MCF 10A (cell line): Measurements from ENCODE around the gene SRCIN1. TPM values are rescaled to one million over a fixed set of nuclear protein-coding genes. Genes with fewer than 3 reads are reported as not detected.

Experiments
- BruUV-seq: library from RNA; stranded (reverse); fragments of 400-500 nt; replicated peaks from 2 replicates; lab custom pipeline; 2021; lab: Mats Ljungman, UMichigan
- CTCF ChIA-PET: fragments of 300-600 bp; sonication (Branson Sonifier 250); formaldehyde crosslinking; extraction: SDS; loops from one replicate; lab custom pipeline; 2021; ENCODE audit warnings: antibody characterized with exemption, inconsistent platforms; lab: Yijun Ruan, JAX
- POLR2A ChIA-PET: fragments of 300-600, 350-650 bp; sonication (Branson Sonifier 250); formaldehyde crosslinking; extraction: SDS; loops from one replicate; lab custom pipeline; 2020; ENCODE audit warnings: antibody characterized with exemption, inconsistent platforms; lab: Yijun Ruan, JAX
- DNase-seq: peaks from one replicate; pipeline ENCODE4 v3.0.0-alpha.2; 2018; ENCODE audit not compliant: unreplicated experiment
- H3K27ac Mint-ChIP-seq: one replicate; pipeline ENCODE4 v1.8.0; 2022; ENCODE audit warnings: mild to moderate bottlenecking, low read depth, mixed read lengths; ENCODE audit not compliant: unreplicated experiment
- H3K27me3 Mint-ChIP-seq: one replicate; pipeline ENCODE4 v1.8.0; 2022; ENCODE audit warnings: mixed read lengths; ENCODE audit not compliant: insufficient read depth, unreplicated experiment
- H3K36me3 Mint-ChIP-seq: one replicate; pipeline ENCODE4 v1.8.0; 2022; ENCODE audit warnings: mild to moderate bottlenecking, moderate library complexity, mixed read lengths; ENCODE audit not compliant: insufficient read depth, unreplicated experiment
- H3K4me1 Mint-ChIP-seq: one replicate; pipeline ENCODE4 v1.8.0; 2022; ENCODE audit warnings: mixed read lengths; ENCODE audit not compliant: insufficient read depth, unreplicated experiment
- H3K4me3 Mint-ChIP-seq: one replicate; pipeline ENCODE4 v1.8.0; 2022; ENCODE audit warnings: mild to moderate bottlenecking, moderate library complexity, mixed read lengths; ENCODE audit not compliant: unreplicated experiment
- H3K9me3 Mint-ChIP-seq: one replicate; pipeline ENCODE4 v1.8.0; 2022; ENCODE audit warnings: mixed read lengths; ENCODE audit not compliant: unreplicated experiment
- intact Hi-C: fragments of 100-400 bp; cut with micrococcal nuclease; formaldehyde crosslinking; loops from 2 replicates; pipeline ENCODE4 v1.14.1; 2022
- total RNA-seq: library from RNA; stranded (reverse); gene quantifications from 2 replicates; pipeline ENCODE4 v1.2.3, GENCODE V29; 2022
- TF ChIP-seq, protein P1 (sequence below): fragments of 200-600 bp; IDR thresholded peaks from one replicate; pipeline ENCODE4 v1.8.0; 2022; ENCODE audit warnings: antibody characterized with exemption, mild to moderate bottlenecking; ENCODE audit not compliant: unreplicated experiment

The SRCIN1 gene
- total RNA-seq, 1 experiment from 2014 or later = 5.7 TPM

DNA sequence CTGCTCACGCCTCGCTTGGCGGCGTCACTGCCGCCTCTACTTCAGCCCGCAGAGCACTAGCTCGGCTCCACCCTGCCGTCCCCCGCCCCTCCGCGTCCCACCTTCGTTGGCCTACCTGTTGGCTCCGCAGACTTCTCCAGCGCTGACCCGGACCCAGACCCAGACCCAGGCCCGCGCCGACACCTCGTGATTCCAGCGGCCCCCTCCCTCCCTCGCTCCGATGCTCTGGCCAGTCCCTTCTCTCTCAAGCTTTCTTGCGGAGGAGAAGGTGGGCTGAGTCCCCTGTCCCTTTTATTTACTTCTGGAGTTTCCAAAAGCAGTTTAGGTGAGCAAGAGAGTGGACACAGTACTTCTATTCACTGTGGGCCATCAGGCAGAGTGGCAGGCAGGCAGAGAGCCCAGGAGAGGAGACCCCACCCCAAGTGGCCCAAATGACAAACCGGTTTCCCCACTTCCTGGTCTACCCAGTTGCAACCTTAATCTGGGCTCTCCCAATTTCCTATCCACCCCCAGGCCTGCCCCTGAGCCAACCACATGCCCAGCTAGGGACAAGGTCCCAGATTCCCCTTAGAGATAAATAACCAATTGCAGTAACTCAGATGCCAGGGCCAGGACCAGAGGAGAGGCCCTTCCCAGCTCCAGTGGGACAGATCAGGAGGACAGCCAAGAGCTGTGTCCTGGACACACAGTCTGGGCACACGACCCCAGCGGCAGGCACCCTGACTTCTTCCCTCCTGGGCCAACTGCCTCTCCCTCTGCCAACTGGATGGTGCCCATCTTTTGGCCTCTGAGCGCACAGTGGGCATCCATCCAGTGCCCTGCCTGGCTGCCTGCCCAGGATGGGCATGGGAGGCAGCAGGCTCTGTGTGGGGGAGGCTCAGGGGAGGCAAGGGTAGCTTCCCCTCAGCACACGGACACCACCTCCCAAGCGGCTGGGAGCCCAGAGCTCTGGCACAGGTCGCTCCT lies 1.2 kb upstream of the SRCIN1 start:
- Mint-ChIP-seq H3K4me3 (peak overlapping the region; percentile 66), H3K4me1 (no peaks in the 10 kb centered on the region), H3K27me3 (peaks cover 40% of the 10 kb centered on the region), H3K36me3 (no peaks in the 10 kb centered on the region), H3K9me3 (no peaks in the 10 kb centered on the region), H3K27ac (no peak overlapping the region)
- TF ChIP-seq, protein P1, sequence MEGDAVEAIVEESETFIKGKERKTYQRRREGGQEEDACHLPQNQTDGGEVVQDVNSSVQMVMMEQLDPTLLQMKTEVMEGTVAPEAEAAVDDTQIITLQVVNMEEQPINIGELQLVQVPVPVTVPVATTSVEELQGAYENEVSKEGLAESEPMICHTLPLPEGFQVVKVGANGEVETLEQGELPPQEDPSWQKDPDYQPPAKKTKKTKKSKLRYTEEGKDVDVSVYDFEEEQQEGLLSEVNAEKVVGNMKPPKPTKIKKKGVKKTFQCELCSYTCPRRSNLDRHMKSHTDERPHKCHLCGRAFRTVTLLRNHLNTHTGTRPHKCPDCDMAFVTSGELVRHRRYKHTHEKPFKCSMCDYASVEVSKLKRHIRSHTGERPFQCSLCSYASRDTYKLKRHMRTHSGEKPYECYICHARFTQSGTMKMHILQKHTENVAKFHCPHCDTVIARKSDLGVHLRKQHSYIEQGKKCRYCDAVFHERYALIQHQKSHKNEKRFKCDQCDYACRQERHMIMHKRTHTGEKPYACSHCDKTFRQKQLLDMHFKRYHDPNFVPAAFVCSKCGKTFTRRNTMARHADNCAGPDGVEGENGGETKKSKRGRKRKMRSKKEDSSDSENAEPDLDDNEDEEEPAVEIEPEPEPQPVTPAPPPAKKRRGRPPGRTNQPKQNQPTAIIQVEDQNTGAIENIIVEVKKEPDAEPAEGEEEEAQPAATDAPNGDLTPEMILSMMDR = no peak
- intact Hi-C loops = no loop called here
- ChIA-PET CTCF (interaction anchor here (0.6 to 1.8 kb wide), 7 partner anchors 8 to 234 kb away, joined by 3 to 6 read pairs (median 3); no protein-coding TSS in a partner anchor), POLR2A (interaction anchor here (0.7 kb wide), 1 partner anchor 70 kb away, joined by 4 read pairs; no protein-coding TSS in a partner anchor)
- BruUV-seq = no TSS peak
- no peak for DNase-seq

DNA sequence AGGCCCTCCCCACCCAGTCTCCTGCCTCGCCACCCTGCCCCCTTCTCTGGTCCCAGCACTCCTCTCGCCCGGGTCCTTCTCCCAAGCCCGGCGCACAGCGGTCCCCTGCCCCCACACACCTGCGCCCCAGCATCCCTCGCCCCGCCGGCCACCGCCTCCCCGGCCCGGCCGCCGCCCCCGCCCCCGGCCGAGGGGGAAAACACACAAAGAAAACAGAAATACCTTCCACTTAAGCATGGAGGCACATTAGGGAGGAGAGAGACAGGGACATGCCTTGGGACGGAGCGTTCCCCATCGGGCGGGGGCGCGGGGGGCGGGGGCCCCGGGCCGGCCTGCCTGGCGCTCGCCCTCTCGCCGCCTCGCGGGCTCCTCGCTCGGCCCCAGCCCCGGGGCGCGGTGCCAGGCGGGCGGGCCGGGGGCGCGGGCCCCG lies 326 bp downstream of the SRCIN1 start:
- DNase-seq = no peak
- Mint-ChIP-seq H3K36me3 (no peaks in the 10 kb centered on the region), H3K4me3 (peak overlapping the region; percentile 66), H3K27me3 (peaks cover 40% of the 10 kb centered on the region), H3K4me1 (no peaks in the 10 kb centered on the region), H3K9me3 (no peaks in the 10 kb centered on the region), H3K27ac (no peak overlapping the region)
- ChIA-PET POLR2A (no interaction called here), CTCF (interaction anchor here (0.8 to 0.9 kb wide), 2 partner anchors 8 to 9 kb away, joined by 3 to 4 read pairs; no protein-coding TSS in a partner anchor)
- intact Hi-C loops = no loop called here
- no TSS peak for BruUV-seq
- TF ChIP-seq, protein P1 = no peak

DNA sequence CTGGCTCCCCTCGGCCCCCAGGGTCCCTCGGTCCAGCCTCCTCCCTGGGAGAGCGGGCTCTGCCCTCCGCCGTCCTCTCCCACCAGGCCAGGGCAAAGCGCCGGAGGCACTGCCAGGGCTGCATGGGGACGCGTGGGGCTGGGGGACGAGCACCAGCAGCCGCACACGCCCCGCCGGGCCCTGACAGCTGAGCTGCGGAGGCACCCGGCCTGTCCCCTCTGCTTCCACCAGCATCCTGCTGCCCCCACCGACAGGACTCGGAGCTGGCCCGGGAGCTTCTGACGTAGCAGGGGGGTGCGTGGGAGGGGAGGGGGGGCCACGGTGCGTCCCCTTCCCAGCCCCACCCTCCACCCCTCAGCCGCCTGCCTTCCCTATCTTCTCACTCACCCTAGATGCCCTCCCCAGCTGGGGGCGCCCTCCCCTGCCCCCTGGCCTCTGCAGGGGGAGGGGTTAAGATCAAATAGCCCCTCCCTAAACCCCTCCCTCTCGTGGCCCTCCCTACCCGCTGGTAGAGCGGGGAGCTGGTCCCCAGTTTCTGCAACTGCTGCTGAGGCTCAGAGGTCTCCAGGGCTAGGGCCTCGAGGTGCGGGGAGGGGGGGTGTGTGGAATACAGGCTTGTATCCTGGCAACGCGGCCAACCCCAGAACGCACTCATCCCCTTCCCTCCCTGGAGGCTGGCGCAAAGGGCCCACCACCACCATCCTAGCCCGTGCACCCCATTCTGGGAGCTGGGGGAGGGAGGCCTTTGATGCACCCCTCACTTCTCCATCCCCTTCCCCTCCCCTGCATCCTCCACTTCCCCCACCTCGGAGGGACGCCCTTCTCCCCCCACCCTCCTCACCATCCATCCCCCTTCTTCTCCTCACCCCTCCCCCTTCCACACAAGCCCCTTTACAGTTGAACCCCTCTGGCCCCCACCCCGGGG lies 1.0 kb downstream of the SRCIN1 start:
- peaks cover 40% of the 10 kb centered on the region for H3K27me3 Mint-ChIP-seq
- ChIA-PET POLR2A (interaction anchor here (0.6 to 1.1 kb wide), 4 partner anchors 46 to 153 kb away, joined by 3 read pairs; no protein-coding TSS in a partner anchor), CTCF (interaction anchor here (0.7 to 0.9 kb wide), 3 partner anchors 7 to 46 kb away, joined by 3 to 4 read pairs (median 4); no protein-coding TSS in a partner anchor)
- TF ChIP-seq, protein P1 = no peak
- intact Hi-C loops = no loop called here
- no peak for DNase-seq
- no peak overlapping the region for H3K27ac Mint-ChIP-seq
- no peaks in the 10 kb centered on the region for H3K9me3 Mint-ChIP-seq
- BruUV-seq = no TSS peak
- peak overlapping the region; percentile 66 for H3K4me3 Mint-ChIP-seq
- H3K36me3 Mint-ChIP-seq = no peaks in the 10 kb centered on the region
- no peaks in the 10 kb centered on the region for H3K4me1 Mint-ChIP-seq
